Suppressor macrophage treated with lipopolysaccharide for 4 hours (primary cell): ENCODE data around the gene SNRNP35.
"Not testable (repeated sequence)": the region's sequence is repeated elsewhere in the genome, so short reads cannot be mapped to it uniquely, and the experiment has no call there.

Experiments used
- DNase-seq: peaks from one replicate; pipeline ENCODE4 v3.0.0-alpha.2; 2020

Gene SNRNP35

DNA sequence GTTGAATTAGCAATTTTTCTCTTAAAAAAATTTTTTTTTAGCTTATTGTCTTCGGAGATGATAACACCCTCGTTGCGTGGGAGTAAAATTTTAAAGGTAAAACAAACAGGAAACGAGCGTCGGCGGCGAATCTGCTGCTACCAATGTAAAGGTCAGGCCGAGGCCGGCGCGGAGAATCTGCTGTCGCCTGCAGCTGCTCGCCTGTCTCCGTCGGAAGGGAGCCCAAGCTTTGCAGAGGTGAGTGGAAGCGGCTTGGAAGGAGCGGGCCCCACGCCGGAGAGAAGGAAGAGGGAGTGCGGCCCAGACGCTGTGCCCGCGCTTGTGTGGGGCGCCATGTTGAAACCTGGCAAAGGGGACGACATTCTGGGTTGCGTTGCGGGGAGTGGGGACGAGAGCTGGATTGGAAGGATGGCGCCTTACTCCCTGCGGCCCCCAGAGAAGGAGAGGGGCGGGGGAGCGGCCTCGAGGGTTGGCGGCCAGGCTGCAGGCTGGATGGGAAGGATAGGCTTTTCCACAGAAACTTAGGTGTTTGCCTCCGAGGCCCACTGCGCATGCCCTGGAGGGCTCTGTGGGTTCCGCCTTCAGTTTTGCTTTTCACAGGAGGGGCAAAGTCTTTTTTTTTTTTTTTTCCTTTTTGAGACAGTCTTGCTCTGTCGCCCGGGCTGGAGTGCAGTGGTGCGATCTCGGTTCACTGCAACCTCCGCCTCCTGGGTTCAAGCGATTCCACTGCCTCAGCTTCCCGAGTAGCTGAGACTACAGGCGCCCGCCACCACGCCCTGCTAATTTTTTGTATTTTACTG is at the start of gene SNRNP35:
TSS of gene SNRNP35 (plus strand) at position 160 of the 800 bp plus-strand sequence. CDS start 7,402 bp downstream, outside the sequence.
- DNase-seq = peak; percentile 90

DNA sequence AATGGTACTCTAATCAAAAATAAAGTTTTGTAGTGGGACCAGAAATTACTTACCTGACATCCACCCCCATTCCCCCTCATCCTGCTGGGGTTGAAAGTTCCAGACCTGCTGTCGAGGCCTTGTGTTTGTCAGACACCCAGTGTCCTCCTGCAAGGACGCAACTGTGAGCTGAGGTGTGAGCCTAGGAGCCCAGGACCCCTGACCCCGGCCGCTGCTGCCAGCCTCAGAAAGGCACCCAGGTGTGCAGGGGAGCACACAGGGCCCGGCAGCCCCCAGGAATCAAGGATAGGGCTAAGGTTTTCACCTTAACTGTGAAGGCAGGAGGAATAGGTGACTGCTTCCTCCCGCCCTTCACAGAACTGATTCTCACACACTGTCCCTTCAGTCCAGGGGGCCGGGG is 49.3 kb upstream of the SNRNP35 start:
- DNase-seq = not testable (repeated sequence)

DNA sequence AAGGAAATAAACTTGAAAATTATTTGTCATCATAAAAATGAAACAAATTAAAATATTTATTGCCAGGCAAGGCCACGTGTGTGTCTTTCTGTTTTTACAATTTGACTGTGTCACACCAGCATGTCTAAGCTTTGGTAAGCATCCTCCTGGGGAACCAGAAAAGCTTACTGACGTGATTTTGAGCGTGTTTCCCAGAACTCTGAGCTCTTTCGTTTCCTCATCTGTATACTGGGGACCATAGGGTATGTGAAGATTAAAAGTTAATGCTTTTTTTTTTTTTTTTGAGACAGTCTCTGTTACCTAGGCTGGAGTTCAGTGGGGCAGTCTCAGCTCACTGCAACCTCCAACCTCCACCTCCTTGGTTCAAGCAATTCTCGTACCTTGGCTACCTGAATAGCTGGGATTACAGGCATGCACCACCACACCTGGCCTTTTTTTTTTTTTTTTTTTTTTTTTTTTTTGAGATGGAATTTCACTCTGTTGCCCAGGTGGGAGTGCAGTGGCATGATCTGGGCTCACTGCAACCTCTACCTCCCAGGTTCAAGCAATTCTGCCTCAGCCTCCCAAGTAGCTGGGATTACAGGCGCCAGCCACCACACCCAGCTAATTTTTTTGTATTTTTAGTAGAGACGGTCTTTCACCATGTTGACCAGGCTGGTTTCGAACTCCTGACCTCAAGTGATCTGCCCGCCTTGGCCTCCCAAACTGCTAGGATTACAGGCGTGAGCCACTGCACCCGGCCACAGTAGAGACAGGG is 48.5 kb upstream of the SNRNP35 start:
- DNase-seq = not testable (repeated sequence)

GRCh38 chr12:123410041-123410412 is 47.9 kb upstream of the SNRNP35 start:
- DNase-seq = no peak

- DNase-seq = no peak
Observed at GRCh38 chr12:123421314-123421713, 36.6 kb upstream of the SNRNP35 start.

- DNase-seq = no peak
Observed at GRCh38 chr12:123427036-123427769, 30.7 kb upstream of the SNRNP35 start.

GRCh38 chr12:123428591-123428990 is 29.3 kb upstream of the SNRNP35 start:
- no peak for DNase-seq

- not testable (repeated sequence) for DNase-seq
Observed at GRCh38 chr12:123429101-123429500, 28.8 kb upstream of the SNRNP35 start.

DNA sequence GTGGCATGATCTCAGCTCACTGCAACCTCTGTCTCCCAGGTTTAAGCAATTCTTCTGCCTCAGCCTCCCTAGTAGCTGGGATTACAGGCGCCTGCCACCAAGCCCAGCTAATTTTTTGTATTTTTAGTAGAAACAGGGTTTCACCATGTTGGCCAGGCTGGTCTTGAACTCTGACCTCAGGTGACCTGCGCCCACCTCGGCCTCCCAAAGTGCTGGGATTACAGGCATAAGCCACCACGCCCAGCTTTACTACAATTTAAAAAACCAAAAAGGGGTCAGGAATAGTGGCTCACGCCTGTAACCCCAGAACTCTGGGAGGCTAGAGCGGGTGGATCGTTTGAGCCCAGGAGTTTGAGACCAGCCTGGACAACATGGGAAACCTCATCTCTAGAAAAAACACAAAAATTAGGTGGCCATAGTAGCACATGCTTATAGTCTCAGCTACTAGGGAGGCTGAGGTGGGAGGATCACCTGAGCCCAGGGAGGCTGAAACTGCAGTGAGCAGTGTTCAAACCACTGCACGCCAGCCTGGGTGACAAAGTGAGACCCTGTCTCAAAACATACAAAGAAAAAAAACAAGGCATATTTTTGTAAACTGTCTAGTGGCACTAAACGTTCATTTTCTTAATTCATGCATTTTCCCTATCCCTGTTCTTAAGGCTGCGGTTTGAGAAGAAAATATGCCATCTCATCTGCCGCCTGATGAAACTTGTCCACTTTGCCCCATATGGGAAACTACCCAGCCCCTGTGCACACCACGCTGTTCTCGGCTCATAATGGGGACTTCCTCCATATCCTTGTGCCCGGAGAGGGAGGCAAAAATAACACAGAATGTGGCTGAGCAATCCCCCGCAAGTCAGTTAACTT is 25.8 kb upstream of the SNRNP35 start:
- peak; percentile 96 for DNase-seq

- DNase-seq = no peak
Observed at GRCh38 chr12:123433615-123434014, 24.3 kb upstream of the SNRNP35 start.

- DNase-seq = no peak
Observed at GRCh38 chr12:123435636-123436016, 22.3 kb upstream of the SNRNP35 start.

DNA sequence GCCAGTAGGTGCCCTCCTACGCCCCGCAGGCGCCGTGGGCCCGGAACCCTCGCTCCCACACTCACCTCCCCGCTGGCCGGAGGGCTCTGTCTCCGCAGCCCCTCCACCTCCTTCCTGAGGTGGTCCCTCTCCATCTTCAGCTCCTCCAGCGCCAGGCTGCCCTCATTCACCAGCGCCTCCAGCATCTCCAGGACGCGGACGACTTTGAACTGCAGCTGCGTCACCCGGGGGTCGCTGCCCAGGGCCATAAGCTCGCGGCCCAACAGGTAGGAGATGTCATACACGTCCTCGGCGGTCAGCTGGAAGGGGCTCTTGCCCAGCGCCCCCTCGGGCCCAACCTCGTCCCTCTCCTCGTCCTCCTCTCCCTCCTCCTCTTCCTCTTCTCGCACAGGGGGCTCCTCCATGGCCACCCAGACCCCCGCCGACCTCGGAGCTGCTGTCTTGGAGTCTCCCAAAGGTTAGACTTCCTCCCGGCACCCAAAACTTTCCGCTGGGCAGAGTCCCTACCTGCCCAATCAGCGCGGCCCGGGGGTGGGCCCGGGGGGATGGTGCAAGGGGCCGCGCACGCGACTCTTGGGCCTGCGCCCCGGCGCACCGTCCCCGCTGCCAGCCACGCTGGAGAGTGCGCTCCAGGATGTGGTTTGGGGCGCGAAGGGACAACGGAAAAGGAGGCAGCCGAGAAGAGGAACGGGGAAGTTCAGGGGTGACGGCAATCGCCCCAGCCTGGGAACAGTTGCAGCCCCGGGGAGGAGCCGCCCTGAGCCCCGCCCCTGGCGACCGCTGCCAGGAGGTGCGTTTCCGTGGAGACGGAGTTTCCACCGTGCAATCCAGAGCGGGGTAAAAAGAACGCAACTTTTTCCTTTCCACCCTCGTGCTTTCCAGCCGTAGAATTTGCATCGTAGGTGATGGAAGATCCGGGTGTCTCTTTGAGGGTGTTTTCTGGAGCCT is 21.6 kb upstream of the SNRNP35 start, which contains the start of gene RILPL2:
TSS of gene RILPL2 (minus strand) at position 668 of the 948 bp plus-strand sequence. CDS start at position 404, 264 bp downstream.
- DNase-seq = peak; percentile 98

DNA sequence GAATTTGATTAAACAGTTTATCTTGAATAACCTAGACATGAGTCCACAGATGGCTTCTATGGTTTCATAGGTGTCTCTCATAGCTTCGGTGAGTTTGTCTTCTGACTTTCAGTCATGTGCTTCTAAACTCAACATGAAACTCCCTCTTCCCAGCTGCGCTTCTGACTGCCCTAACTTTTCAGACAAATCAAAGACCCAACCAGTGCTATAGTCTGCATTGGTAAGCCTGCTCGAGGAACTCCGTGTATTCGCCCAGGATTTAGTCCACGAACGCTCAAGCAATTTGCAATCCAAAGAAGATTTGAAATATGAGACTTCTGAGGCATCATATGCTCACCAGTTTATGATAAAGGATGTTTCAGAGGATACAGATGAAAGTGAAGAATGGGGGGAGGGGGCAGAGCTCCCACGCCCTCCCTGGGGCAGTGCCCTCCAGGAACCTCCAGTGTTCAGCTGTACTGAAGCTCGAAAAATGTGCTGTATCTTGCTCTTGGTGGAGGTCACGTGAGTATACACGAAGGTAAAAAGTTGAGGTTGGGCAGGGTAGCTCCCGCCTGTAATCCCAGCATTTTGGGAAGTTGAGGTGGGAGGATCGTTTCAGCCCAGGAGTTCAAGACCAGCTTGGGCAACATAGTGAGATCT is 16.3 kb upstream of the SNRNP35 start:
- no peak for DNase-seq

DNA sequence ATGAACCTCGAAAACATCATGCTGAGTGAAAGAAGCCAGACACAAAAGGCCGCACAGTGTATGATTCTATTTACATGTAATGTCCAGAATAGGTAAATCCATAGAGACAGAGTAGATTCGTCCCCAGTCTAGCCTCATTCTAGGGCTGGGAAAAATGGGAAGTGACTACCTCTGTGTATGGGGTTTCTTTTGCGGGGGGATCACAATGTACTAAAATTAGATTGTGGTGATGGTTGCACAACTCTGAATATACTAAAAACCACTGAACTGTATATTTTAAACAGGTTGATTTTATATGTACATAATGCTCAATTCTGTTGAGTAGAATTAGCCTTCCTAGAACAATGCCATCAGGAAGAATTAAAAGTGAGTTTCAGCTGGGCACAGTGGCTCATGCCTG is 15.2 kb upstream of the SNRNP35 start:
- DNase-seq = no peak

GRCh38 chr12:123444092-123445026 is 13.6 kb upstream of the SNRNP35 start:
- DNase-seq = peak; percentile 84

DNA sequence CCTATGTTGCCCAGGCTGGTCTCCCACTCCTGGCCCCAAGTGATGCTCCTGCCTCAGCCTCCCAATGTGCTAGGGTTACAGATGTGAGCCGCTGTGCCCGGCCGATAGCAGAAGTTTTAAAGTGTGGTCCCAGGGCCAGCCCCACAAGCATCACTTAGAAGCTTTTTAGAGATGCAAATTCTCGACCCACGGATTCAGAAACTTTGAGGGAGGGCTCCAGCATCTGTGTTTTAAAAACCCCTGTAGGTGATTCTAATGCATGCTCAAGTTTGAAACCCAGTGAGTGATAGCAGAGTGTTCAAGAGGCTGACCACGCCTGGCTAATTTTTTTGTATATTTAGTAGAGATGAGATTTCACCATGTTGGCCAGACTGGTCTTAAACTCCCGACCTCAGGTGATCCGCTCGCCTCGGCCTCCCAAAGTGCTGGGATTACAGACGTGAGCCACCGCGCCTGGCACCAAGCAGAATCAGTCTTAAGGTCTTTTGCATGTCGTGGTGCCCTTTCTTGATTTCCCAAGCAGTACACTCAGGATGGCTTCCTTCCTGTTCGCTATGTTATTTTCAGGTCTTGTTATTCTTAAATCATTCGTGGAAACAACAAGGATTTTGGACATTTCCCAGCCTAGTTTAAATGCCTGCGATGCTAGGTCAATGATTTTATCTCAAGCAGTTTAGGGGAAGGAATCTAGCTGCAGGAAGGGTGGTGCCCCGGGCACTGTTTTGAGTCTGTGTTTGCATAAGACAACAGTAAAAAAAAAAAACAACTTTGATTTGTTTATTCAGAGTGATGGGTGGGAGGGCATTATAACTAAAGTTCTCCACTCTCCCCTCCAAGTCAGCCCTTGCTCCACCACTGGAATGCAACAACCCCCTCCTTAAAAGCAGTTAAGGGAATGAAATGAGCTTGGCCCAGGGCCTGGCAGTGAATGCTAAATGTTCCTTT is 12.3 kb upstream of the SNRNP35 start:
- DNase-seq = peak; percentile 35

- DNase-seq = no peak
Observed at GRCh38 chr12:123446333-123446713, 11.6 kb upstream of the SNRNP35 start.

GRCh38 chr12:123449249-123449733 is 8.6 kb upstream of the SNRNP35 start:
- peak; percentile 91 for DNase-seq
